Effector CD4-positive, alpha-beta T cell (primary cell): ENCODE data around the gene SPTBN5.
A peak's percentile ranks its signal among the peaks of the same experiment; 100 is the strongest.

Experiments
- DNase-seq: peaks from one replicate; pipeline ENCODE4 v3.0.0-alpha.2; 2020

The SPTBN5 gene

DNA sequence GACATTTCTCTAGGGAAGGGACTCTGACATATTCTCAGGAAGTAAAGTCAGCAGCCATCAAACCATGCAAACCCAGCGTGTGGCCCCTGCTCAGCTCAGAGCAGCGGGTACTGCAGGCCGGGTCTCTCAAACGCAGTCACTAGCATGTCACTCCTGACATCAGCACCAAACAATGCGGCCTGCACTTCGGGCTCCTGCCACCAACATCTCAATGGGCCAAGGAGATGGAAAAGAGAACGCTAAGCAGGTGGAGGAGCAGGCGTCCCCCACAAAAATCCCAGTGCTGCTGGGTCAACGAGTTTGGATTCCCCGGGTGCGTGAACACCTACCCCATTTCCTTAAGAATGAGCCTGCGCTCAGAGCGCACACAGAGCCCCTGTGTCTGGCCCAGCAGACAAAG is 9.9 kb upstream of the SPTBN5 start:
- no peak for DNase-seq

DNA sequence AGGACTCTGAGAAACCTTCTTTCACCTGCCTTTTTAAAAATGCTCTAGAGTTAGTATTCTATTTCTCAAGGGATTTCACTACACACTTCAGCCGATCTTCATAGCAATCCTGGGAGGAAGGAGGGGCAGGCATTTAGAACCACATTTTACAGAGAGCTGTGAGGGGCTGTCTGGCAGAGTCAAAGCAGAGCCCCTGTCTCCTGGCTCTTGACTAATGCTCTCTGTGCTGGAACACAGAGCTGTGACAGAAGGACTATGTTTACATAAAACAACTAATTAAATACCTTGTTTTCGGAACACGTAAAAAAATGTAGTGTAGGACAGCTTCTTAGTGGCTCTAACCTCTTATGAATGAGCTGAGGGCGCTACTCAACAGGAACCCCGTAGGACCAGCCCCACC is 7.6 kb upstream of the SPTBN5 start:
- no peak for DNase-seq

DNA sequence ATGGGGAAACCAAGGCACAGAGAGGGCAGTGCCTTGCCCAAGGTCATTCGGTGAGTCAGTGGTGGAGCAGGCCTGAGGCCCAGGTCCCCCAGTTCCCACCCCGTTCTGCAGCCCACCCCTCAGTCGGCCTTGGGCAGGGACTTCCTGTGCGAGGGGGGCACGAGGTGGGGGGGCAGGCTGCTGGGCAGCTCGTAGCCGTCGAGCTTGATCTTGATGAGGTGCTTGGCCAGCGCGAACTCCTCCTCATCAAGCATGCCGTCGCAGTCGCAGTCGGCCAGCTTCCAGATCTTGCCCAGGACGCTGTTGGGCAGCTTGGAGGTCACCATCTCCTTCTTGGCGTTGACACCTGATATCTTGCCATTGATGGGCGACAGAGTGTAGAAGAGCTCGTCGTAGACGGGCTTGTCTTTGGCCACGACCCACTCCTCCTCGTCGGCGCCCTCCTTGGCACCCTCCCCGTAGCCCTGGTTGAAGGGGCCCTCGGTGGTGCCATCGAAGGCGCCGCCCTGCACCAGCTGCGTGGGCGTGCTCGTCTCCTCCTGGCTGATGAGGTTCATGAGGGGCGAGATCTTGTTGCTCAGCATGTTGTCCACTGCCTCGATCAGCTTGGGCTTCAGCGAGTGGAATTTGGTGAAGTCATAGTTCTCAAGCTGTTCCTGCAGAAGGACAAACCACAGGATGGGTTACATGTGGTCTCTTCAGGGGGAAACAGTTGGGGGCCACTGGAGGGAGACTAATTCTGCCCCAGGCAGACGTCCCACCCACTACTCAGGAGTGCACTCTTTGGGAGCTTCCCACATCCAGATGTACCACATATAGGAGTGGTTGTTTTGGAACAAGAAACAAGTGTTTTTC is 6.9 kb upstream of the SPTBN5 start:
- no peak for DNase-seq

DNA sequence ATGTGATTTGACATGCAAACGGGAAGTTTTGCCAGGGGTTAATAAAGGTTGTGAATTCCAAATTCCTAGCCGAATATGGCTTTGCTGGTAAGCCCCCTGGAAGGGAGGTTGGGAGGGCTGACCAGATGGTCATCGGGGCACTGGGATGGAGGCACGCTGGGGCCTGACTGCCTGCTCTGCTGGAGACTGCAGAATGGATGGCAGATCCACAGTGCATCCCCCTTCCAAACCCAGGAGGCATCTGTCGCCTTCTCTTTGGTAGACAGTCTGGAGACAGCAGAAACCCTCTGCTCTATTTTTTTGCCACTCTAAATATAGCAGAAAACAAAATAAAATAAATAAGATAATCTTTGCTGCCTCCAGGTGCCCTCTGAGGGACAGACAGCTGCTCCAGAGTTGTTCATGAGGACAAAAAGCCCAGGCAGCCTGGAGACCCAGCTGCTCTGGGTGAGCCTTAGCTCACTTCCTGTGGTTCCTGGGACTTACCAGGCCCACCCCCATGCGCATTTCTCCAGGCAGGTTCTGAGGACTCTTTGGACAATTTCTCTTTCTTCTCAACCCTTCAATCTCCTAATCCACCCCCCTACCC is 6.1 kb upstream of the SPTBN5 start:
- DNase-seq, result no peak

DNA sequence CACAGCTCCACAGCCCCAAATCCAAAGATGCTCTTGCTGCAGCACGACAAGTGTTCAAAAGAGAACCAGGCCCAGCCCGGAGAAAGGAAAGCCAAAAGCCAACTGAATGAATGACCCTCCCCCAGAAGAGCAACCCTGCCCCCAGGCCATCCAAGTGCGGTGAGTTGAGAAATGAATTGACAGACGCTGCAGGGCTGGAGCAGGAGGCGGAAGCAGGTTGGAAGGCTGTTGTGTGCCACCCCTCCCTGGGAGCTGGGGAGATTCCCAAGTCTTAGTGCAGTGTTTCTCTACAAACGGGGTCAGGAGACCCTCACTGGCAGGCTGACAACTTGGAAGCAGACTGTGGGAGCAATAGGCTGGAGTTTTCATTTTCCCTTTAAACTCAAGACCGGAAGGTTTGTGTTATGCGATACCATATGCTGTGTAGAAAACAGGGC is 3.5 kb upstream of the SPTBN5 start:
- no peak for DNase-seq

DNA sequence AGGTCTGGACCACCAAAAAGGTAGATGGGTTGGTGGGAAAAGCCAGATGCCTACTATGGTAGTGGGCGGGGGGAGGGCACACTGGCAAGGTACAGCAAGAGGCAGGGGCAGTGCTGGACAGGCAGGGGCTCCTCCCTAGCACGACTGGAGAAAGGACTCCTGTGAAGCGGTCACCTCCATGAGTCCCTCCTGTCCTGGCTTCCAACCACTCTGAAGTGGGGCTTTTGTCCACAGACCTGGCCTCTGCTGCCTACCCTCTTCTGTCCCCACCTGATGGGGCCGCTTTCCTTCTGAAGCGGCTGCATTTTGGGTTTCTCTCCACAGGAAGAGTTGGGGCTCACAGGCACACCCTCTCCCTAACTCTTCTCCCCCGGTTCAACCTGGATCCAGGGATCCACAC is 2.7 kb upstream of the SPTBN5 start:
- DNase-seq, result no peak

DNA sequence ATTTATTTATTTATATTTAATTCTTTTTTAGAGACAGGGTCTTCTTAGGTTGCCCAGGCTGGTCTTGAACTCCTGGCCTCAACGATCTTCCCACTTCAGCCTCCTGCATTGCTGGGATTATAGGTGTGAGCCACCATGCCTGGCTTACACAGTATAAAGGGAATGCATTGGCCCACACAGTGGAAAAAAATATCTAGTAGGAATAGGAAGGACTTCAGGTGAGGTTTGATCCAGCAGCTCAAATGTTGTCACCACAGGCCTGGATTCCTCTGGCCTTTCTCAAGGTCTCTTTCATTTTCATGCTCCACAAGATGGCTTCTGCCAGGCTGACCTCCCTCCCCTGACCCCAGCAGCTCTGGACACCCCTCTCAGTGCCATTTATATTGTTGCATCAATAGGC is 2.1 kb upstream of the SPTBN5 start:
- no peak for DNase-seq

DNA sequence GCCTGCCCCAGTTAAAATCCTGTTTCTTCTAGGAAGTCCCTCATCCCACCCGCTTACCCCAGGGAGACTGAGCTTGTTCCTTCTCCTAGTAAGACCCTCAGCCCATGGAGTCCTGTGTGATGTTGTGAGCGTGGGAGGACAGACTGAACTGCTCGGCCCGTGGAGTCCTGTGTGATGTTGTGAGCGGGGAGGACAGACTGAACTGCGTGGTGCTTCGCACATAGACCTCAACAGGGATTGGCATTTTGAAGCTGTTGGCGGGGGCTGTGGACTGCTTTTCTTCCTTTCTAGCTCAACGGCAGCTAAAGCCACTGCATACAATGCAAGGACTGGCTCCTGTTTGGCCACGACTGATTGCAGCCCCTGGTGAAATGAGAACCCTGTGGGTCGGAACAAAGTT is 1.6 kb upstream of the SPTBN5 start:
- DNase-seq, result no peak

DNA sequence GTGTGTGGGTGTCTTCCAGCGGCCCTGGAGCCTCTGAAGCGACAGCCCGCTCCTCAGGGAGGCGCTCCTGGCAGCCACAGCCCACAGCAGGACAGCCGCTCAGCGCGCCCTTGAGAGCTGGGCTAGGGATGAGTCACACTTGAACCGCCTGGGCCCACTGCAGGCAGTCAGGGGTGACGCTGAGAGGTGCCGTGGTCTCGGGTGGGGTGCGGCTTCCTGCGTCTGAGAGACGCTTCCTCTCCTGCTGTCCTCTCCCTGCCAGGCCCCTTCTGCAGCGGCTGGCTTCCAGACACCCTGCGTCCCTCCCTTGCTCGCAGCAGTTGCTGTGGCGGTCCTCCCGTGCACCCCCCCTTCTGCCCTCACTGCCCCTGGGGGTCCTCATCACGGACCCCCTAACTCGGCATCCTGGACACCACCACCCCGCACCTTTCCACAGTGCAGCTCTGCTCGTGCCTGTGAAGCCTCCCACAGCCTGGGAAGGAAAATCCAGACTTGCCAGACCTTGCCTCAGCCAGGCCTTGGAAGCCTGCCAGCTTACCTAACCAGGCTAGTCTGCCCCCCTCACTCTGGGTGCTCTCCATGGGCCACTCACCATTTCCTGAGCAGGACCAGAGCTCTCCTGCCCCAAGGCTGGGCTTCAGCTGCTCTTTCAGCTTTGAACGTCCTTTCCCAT is 1.1 kb upstream of the SPTBN5 start:
- peak; percentile 84 for DNase-seq

DNA sequence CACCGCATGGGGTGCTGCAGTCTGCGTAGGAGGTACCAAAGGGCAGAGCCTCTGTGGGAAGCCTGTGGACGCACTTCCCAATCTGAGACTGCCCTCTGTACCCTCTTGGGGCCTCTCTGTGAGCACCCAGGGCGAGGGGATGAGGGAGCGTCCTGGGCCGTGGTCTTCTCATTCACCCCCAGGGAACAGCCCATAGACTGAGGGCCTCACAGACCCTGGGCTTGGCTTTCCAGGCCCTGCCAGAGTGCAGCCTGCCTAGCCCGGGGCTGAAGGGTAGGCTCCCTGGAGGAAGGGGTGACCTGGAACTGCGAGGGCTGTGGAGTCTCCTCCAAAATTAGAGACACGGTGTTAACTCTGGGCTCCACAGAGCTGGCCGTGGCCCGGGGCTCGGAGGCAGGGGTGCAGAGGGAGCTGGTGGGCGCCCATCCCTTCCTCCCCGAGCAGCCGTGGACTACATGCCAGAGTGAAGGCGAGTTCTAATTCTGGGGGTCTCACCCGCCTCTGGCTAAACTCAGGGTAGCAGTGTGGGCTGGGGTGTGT is 468 bp upstream of the SPTBN5 start:
- no peak for DNase-seq

DNA sequence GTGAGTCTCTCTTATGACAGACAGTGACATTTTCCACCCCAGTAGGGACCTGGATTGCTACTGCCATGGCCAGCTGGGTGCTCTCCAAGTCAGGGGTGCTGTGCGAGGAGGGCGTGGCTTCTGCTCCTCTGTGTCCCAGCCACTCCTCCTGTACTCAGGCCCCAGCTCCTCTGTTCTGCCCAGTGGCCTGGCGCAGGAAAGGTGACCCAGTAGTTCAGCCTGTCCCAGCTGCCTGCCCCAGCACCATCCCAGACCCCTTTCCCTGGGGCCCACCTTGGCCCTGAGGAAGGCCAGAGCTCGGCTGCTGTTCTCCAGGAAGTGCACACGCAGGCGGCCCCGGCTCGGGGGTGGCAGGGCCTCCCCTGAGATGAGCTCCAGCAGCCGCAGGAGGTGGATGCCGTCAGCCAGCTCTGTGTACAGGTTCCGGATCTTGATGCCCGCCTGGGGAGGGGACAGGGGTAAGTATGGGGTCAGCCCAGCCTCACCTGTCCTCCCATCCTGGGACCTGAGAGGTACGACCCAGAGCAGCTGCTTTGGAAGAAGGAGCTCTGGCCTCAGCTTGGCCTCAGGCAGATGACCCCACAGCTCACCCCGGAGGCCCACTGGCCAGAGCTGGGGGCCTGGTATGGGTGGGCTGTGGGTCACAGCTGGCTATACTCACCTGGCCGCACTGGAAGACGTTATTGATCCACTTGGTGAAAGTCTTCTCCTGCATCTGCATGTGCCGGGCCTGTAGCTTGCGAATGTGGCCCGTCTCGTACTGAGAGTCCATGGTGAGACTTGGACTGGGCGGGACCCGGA is 1.0 kb downstream of the SPTBN5 start:
- peak; percentile 19 for DNase-seq

DNA sequence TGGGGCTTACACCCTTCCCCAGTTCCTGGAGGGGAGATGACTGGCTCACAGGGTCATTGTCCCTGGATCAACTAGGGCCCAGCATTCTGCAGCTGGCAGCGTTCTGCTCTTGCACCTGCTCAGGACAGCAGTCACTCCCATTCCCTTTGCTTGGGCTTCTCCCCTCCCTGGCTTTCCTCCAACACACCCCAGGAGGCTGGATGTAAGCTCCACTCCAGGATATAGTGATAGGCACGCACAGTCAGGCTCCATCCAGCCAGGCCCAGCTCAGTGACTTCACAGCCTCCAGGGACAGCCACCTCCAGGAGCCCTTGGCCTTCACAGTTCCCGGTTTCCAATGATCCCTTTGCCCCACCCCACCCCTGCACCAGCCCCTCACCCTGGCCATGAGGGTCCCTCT is 1.9 kb downstream of the SPTBN5 start:
- DNase-seq, result no peak

DNA sequence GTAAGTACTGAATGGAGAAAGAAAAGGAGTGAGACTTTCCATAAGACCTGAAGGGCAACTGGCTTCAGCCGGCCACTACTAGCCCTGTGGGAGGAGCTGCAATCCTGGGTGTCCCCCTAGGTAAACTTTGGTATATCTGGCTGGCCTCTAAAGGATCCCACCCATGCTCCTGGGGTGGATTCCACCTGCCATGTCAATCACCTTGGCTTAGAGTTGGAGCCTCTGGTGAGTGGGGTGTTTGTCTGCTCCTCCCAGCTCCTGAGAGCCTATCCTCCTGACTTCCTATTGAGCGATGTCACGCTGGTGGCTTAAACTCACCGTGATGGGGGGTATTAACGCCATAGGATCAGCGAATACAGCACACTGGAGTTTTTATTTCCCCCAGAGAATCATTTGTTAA is 2.6 kb downstream of the SPTBN5 start:
- DNase-seq, result no peak

DNA sequence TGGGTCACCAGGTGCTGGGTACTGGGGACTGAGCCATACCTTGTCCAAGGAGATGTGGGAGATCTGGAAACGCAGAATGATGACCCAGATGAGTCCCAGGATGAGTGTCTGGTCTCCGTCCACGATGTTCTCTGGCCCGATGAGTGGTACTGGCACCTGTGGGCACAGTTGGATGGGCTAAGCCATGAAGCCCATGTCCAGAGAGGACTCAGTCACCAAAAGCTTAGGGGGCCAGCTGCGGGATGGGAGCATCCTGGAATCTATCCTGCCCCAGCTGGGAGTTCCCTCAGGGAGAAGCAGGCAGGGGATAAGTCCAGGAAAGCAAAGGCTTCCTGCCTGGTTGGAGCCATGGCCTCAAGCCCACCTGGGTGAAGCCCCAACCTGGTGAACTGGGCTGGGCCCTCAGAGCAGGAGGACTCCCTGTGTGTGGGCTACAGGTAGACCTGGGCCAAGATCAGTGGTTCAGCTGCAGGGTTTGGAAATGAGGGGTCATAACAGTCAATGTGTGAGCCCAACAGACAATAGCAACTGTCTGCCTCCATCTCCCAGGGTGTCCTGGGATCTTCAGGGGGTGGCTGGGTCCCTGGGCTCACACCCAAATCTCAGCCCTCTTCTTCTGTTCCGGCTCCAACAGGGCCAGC is 3.7 kb downstream of the SPTBN5 start:
- DNase-seq, result no peak

DNA sequence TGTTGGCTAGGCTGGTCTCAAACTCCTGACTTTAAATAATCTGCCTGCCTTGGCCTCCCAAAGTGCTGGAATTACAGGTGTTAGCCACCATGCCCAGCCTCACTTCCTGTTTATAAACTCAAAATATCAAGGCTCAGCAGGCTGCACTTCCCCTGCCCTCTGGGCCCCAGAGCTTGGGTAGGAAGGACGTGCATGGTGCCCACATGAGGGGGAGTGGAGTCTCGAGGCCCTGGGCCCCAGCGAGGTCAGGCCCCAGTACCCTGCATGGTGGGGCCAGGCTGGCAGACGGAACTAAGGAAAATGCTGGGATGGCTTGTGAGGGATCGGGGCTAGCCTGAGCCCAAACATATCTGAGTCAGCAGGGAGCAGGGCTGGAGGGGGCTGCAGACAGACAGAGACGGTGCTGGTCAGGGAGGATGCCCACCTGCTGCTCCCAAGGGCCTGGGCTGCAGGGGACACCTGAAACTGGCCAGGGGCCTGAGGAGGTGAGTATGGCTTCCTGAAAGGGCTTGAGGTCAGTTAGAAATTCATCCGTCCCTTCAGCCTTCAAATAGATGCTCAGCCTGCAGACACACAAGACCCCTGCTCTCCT is 5.1 kb downstream of the SPTBN5 start:
- no peak for DNase-seq

DNA sequence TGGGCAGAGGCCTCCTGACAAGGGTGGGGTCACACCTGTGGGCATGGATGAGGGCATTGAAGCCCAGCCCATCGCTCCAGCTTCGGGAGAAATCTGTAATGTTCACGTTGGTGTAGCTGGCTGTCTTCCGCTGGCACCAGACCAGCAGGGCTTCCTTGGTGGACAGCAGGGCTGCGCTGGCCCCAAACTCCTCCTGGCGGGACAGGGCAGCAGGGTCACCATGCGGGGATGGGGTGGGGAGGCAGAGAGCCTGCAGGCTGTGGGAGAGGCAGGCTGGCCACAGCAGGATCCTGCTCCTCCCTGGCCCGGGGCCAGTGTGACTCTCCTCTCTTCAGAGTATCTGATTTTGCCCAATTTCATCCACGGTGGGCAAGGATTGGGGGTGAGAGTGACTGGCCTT is 6.0 kb downstream of the SPTBN5 start:
- DNase-seq, result no peak

DNA sequence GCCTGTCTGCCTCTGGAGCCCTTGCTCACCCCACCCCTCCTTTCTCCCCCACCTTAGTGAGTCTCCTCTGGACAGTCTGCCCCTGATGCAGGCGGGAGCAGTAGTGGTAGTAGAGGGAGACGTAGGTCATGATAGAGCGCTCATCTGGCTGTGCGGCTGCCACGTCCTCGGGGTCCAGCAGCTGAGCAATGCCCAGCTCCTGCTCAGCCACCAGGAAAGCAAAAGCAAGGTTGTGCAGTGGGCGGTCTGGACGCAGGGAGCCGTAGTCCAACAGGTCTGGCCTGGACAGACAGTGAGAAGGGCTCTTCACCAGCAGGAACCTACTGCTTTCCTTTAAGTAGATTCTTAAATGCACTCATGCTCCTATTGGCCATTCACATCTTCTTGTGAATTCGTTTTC is 6.7 kb downstream of the SPTBN5 start:
- DNase-seq, result no peak

DNA sequence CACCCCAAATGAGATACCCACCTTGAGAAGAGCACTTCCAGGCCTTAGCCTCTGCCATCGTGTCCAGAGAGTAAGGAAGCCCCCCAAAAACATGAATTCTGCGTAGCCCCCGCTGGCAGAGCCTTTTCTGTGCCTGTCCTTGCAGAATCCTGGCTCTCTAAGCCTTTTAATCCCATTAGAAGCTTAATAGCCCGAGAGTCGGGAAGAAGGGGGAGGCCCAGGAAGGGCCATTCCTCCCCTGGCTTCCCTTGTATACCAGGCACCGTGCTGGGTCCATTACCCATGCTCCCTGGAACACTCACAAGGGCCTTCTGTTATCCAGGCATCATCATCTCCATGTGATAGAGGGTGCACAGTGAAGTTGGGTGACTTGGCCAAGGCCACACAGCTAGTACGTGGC is 7.1 kb downstream of the SPTBN5 start:
- DNase-seq, result no peak

DNA sequence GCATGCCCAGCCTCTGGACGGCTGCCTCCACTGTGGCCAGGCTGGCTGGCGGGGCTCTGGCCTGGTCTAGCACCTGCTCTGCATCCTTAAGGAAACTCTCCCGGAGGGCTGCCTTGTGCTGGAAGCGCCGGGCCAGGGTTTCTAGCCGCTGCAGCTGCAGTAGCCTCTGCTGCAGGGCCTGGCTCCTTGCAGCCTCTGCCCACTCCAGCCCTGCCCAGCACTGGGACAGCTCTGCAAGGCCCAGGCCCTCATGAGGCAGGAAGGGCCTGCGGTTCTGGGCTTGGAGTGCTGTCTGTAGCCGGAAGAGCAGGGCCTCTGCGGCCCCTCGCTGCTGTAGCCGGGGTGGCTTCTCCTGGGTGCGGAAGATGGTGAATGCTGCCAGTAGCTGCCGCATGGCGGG is 8.0 kb downstream of the SPTBN5 start:
- no peak for DNase-seq

DNA sequence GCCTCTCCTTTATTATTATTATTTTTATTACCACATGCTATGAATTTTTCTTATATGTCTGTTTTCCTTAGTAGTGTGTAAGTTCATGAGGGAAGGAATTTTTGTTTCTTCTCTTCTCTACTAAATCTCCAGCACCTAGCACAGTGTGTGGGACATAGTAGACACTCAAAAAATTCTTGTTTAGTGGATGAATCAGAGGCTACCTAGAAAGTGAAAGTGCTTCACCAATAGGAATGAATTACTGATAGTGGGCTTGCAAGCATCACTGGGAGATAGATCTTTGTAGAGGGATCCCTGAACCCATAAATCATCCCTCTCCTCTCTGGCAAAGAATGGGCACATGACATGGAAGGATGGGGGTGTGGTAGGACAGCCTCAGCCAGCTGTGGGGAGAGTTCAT is 8.5 kb downstream of the SPTBN5 start:
- no peak for DNase-seq

DNA sequence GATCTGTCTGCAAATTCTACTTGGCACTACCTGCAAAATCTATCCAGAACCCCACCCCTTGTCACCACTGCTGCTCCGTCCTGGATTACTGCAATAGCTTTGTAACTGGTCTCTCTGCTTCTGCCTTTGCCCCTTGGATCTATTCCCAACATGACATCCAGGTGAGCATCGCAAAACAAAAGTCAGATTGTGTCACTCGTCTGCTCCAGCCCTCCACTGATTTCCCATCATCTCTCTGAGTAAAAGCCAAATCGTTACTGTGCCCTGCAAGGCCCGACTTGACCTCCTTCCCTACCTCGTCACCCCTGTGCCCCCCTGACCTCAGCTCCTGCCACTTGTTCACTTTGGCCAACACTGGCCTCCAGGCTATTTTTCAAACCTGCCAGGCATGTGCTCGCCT is 9.4 kb downstream of the SPTBN5 start:
- no peak for DNase-seq

DNA sequence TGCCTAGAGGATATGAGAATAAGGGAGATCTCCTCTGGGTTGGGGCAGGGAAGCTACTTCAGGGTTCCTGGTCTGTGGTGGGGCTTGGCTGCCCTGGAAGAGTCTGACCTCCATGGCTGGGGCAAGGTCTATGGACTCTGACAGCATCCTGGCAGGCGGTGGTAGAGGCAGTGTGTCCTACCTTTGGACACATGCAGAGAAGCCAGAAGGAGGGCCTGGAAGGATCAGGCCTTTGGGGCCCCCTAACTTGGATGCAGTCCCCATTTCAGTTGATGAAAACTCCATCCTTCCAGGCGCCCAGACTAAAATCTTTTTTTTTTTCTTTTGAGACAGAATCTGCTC is 10.4 kb downstream of the SPTBN5 start:
- no peak for DNase-seq
